Measurements from ENCODE around the gene NRCAM.

- no peak for TF ChIP-seq CTCF (IDR thresholded peaks at IDR 0.05; ENCODE audit: low read depth, low read length)
- TF ChIP-seq EZH2phosphoT487 (IDR thresholded peaks at IDR 0.05; ENCODE audit: low read depth) = no peak
Measured at GRCh38 chr7:108202743-108203142, 253.5 kb downstream of the NRCAM start.

All from OCI-LY3 (cell line).